Measurements from ENCODE around the gene REV1. TPM values are rescaled to one million over a fixed set of nuclear protein-coding genes. Genes with fewer than 3 reads are reported as not detected.

REV1 gene
- total RNA-seq, 1 experiment from 2014 or later: 38.7 TPM

DNA sequence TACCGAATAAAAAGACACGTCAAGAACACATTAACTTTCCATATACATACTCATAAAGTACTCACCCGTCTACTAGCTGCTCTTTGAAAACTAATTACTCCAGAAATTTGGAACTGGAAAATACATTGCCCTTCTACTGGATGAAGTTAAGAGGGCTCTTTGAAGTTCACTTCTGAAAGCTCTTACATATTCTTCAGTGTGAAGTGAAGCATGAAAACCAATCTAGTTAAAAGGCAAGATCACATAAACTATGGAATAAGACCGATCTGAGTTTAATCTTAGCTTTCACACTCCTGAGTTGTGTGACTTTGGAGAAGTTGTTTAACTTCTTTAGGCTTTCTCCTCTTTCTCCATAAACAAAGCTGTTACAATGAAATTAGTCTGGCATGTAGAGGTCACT lies 38.5 kb downstream of the REV1 start (continued):
- TF ChIP-seq, protein P1, sequence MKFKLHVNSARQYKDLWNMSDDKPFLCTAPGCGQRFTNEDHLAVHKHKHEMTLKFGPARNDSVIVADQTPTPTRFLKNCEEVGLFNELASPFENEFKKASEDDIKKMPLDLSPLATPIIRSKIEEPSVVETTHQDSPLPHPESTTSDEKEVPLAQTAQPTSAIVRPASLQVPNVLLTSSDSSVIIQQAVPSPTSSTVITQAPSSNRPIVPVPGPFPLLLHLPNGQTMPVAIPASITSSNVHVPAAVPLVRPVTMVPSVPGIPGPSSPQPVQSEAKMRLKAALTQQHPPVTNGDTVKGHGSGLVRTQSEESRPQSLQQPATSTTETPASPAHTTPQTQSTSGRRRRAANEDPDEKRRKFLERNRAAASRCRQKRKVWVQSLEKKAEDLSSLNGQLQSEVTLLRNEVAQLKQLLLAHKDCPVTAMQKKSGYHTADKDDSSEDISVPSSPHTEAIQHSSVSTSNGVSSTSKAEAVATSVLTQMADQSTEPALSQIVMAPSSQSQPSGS (CRISPR knock-in tag; IDR thresholded peaks at IDR 0.05; ENCODE audit: borderline replicate concordance, low read depth): no peak

DNA sequence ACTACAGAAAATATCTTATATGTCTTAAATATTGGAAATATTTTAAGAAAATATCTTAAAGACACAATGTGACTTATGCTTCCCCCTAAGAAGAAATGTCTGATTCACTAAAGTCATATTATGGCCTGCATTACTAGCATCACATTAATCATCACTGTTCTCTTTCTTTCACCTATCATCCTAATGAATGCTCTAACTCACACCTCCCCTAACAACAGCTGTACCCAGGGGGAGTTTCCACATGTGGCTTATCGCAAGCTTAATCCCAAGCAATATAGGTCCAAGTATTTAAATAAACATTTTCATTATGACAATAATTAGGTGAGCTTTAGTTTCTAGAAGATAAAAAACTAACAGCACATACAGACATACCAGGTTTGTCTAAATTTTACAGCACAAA lies 39.6 kb downstream of the REV1 start:
- Mint-ChIP-seq H3K4me1 (peaks cover 6% of the 10 kb centered on the region), H3K27me3 (ENCODE audit: low read depth) (no peaks in the 10 kb centered on the region), H3K9me3 (no peaks in the 10 kb centered on the region), H3K27ac (peak overlapping the region; percentile 45; the same call in 1 of the 2 replicates), H3K36me3 (peaks cover 30% of the 10 kb centered on the region), H3K4me3 (no peak overlapping the region)
- ATAC-seq (no peak), DNase-seq (ENCODE audit: low spot score) (no peak)
- TF ChIP-seq CBFB (CRISPR knock-in tag; IDR thresholded peaks at IDR 0.05; ENCODE audit: low read depth): no peak
- TF ChIP-seq, protein P2, sequence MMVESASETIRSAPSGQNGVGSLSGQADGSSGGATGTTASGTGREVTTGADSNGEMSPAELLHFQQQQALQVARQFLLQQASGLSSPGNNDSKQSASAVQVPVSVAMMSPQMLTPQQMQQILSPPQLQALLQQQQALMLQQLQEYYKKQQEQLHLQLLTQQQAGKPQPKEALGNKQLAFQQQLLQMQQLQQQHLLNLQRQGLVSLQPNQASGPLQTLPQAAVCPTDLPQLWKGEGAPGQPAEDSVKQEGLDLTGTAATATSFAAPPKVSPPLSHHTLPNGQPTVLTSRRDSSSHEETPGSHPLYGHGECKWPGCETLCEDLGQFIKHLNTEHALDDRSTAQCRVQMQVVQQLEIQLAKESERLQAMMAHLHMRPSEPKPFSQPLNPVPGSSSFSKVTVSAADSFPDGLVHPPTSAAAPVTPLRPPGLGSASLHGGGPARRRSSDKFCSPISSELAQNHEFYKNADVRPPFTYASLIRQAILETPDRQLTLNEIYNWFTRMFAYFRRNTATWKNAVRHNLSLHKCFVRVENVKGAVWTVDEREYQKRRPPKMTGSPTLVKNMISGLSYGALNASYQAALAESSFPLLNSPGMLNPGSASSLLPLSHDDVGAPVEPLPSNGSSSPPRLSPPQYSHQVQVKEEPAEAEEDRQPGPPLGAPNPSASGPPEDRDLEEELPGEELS (CRISPR knock-in tag; IDR thresholded peaks at IDR 0.05): no peak
- TF ChIP-seq, protein P3, sequence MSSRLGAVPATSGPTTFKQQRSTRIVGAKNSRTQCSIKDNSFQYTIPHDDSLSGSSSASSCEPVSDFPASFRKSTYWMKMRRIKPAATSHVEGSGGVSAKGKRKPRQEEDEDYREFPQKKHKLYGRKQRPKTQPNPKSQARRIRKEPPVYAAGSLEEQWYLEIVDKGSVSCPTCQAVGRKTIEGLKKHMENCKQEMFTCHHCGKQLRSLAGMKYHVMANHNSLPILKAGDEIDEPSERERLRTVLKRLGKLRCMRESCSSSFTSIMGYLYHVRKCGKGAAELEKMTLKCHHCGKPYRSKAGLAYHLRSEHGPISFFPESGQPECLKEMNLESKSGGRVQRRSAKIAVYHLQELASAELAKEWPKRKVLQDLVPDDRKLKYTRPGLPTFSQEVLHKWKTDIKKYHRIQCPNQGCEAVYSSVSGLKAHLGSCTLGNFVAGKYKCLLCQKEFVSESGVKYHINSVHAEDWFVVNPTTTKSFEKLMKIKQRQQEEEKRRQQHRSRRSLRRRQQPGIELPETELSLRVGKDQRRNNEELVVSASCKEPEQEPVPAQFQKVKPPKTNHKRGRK (CRISPR knock-in tag; IDR thresholded peaks at IDR 0.05; ENCODE audit: borderline replicate concordance): no peak
- TF ChIP-seq, protein P4, sequence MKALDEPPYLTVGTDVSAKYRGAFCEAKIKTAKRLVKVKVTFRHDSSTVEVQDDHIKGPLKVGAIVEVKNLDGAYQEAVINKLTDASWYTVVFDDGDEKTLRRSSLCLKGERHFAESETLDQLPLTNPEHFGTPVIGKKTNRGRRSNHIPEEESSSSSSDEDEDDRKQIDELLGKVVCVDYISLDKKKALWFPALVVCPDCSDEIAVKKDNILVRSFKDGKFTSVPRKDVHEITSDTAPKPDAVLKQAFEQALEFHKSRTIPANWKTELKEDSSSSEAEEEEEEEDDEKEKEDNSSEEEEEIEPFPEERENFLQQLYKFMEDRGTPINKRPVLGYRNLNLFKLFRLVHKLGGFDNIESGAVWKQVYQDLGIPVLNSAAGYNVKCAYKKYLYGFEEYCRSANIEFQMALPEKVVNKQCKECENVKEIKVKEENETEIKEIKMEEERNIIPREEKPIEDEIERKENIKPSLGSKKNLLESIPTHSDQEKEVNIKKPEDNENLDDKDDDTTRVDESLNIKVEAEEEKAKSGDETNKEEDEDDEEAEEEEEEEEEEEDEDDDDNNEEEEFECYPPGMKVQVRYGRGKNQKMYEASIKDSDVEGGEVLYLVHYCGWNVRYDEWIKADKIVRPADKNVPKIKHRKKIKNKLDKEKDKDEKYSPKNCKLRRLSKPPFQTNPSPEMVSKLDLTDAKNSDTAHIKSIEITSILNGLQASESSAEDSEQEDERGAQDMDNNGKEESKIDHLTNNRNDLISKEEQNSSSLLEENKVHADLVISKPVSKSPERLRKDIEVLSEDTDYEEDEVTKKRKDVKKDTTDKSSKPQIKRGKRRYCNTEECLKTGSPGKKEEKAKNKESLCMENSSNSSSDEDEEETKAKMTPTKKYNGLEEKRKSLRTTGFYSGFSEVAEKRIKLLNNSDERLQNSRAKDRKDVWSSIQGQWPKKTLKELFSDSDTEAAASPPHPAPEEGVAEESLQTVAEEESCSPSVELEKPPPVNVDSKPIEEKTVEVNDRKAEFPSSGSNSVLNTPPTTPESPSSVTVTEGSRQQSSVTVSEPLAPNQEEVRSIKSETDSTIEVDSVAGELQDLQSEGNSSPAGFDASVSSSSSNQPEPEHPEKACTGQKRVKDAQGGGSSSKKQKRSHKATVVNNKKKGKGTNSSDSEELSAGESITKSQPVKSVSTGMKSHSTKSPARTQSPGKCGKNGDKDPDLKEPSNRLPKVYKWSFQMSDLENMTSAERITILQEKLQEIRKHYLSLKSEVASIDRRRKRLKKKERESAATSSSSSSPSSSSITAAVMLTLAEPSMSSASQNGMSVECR (CRISPR knock-in tag; IDR thresholded peaks at IDR 0.05; ENCODE audit: borderline replicate concordance): no peak
- no peak for TF ChIP-seq FOXK1 (CRISPR knock-in tag; IDR thresholded peaks at IDR 0.05)
- TF ChIP-seq, protein P5, sequence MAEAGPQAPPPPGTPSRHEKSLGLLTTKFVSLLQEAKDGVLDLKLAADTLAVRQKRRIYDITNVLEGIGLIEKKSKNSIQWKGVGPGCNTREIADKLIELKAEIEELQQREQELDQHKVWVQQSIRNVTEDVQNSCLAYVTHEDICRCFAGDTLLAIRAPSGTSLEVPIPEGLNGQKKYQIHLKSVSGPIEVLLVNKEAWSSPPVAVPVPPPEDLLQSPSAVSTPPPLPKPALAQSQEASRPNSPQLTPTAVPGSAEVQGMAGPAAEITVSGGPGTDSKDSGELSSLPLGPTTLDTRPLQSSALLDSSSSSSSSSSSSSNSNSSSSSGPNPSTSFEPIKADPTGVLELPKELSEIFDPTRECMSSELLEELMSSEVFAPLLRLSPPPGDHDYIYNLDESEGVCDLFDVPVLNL (CRISPR knock-in tag; IDR thresholded peaks at IDR 0.05; ENCODE audit: borderline replicate concordance, low read depth): no peak
- TF ChIP-seq EMX1 (CRISPR knock-in tag; IDR thresholded peaks at IDR 0.05): no peak
- TF ChIP-seq, protein P6, sequence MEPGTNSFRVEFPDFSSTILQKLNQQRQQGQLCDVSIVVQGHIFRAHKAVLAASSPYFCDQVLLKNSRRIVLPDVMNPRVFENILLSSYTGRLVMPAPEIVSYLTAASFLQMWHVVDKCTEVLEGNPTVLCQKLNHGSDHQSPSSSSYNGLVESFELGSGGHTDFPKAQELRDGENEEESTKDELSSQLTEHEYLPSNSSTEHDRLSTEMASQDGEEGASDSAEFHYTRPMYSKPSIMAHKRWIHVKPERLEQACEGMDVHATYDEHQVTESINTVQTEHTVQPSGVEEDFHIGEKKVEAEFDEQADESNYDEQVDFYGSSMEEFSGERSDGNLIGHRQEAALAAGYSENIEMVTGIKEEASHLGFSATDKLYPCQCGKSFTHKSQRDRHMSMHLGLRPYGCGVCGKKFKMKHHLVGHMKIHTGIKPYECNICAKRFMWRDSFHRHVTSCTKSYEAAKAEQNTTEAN (CRISPR knock-in tag; IDR thresholded peaks at IDR 0.05): no peak
- POLR2A ChIA-PET: no interaction called here
- CTCF ChIA-PET: interaction anchor here (1.5 kb wide), 1 partner anchor 109 kb away, joined by 4 read pairs; no protein-coding TSS in a partner anchor

DNA sequence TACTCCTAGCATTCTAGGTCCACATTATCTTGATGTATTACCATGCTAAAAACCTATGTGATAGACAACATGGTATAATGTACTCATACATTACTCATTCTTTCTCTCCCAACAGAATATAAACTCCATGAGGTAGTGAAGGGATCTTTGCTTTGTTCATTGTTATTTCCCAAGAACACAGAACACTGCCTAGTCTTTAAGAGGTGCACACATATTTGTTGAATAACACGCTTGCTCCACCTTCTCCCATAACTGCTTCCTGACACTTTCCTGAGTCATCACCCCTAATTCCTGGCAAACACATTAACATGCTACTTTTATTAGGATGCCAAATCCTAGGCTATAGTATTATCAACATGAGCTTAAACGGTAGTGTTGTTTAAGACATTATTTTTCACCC lies 41.3 kb downstream of the REV1 start:
- ATAC-seq (no peak), DNase-seq (ENCODE audit: low spot score) (no peak)
- ChIA-PET CTCF (no interaction called here), POLR2A (no interaction called here)
- Mint-ChIP-seq H3K27me3 (ENCODE audit: low read depth) (no peaks in the 10 kb centered on the region), H3K27ac (no peak overlapping the region), H3K4me3 (no peak overlapping the region), H3K9me3 (no peaks in the 10 kb centered on the region), H3K4me1 (peaks cover 6% of the 10 kb centered on the region), H3K36me3 (peaks cover 28% of the 10 kb centered on the region)
- no peak for TF ChIP-seq ETV6 (CRISPR knock-in tag; IDR thresholded peaks at IDR 0.05)
- TF ChIP-seq TCF7 (CRISPR knock-in tag; IDR thresholded peaks at IDR 0.05; ENCODE audit: low read depth): no peak
- TF ChIP-seq NR1H2 (CRISPR knock-in tag; IDR thresholded peaks at IDR 0.05): no peak
- TF ChIP-seq TEAD1 (CRISPR knock-in tag; IDR thresholded peaks at IDR 0.05): no peak

Measured in WTC11 (cell line).